CD4-positive, alpha-beta T cell (primary cell): ENCODE results near the gene EPHX1. TPM values are rescaled to one million over a fixed set of nuclear protein-coding genes. Genes with fewer than 3 reads are reported as not detected.
A peak's percentile ranks its signal among the peaks of the same experiment; 100 is the strongest.

ENCODE experiments used
- ATAC-seq: fragments of 200-7000 bp; cut with Tn5 transposase; one replicate; pipeline ENCODE4 v1.10.0; 2022; ENCODE audit warnings: mild to moderate bottlenecking; ENCODE audit not compliant: poor library complexity
- CTCF ChIA-PET: fragments of 350-600 bp; sonication (Branson Sonifier 250); formaldehyde crosslinking; loops from one replicate; lab custom pipeline; 2021; ENCODE audit warnings: antibody characterized with exemption, inconsistent platforms; lab: Charles Lee
- POLR2A ChIA-PET: fragments of 350-600 bp; sonication (Branson Sonifier 250); formaldehyde crosslinking; loops from one replicate; lab custom pipeline; 2021; ENCODE audit warnings: antibody characterized with exemption, inconsistent platforms; lab: Charles Lee
- DNase-seq, 14 experiments: peaks; one replicate each; pipeline ENCODE4 v3.0.0-alpha.2; 2013 to 2020; ENCODE audit warnings: mixed read lengths in 2 of 14
- H3K27ac ChIP-seq, 2 donors: one replicate each; pipeline versions ENCODE4 v1.5.1 to v1.7.0; 2013; ENCODE audit warnings: low read length in 2 of 2, low read depth in 1 of 2, mild to moderate bottlenecking in 1 of 2
- H3K27me3 ChIP-seq, 2 experiments: 1 replicate in 1 of 2; 2 replicates in 1 of 2; pipeline versions ENCODE4 v1.6.1 to v1.7.0; 2013; ENCODE audit warnings: low read length in 2 of 2, control low read depth in 1 of 2, mild to moderate bottlenecking in 1 of 2, moderate library complexity in 1 of 2; ENCODE audit not compliant: insufficient read depth in 2 of 2, control insufficient read depth in 1 of 2
- H3K36me3 ChIP-seq: one replicate; pipeline ENCODE4 v1.6.1; 2013; ENCODE audit warnings: low read length, control low read depth; ENCODE audit not compliant: insufficient read depth
- H3K4me1 ChIP-seq: one replicate; pipeline ENCODE4 v1.6.1; 2013; ENCODE audit warnings: low read length, control low read depth; ENCODE audit not compliant: insufficient read depth
- H3K4me3 ChIP-seq: one replicate; pipeline ENCODE4 v1.5.1; 2013; ENCODE audit warnings: mild to moderate bottlenecking, low read length, moderate library complexity
- H3K9me3 ChIP-seq, 2 experiments: 1 replicate in 1 of 2; 2 replicates in 1 of 2; pipeline versions ENCODE4 v1.6.1 to v1.7.0; 2013; ENCODE audit warnings: low read length in 2 of 2, mild to moderate bottlenecking in 2 of 2, control low read depth in 1 of 2, moderate library complexity in 1 of 2; ENCODE audit not compliant: control insufficient read depth in 1 of 2, insufficient read depth in 1 of 2
- H3K27ac Mint-ChIP-seq: one replicate; pipeline ENCODE4 v1.8.0; 2020; ENCODE audit warnings: mixed read lengths
- H3K27me3 Mint-ChIP-seq: one replicate; pipeline ENCODE4 v1.8.0; 2021; ENCODE audit warnings: mixed read lengths
- H3K36me3 Mint-ChIP-seq: one replicate; pipeline ENCODE4 v1.8.0; 2021; ENCODE audit warnings: low read depth, mixed read lengths
- H3K4me1 Mint-ChIP-seq: one replicate; pipeline ENCODE4 v1.8.0; 2021; ENCODE audit warnings: low read depth, mixed read lengths
- H3K4me3 Mint-ChIP-seq: one replicate; pipeline ENCODE4 v1.8.0; 2020; ENCODE audit warnings: mild to moderate bottlenecking, mixed read lengths
- H3K9me3 Mint-ChIP-seq: one replicate; pipeline ENCODE4 v1.8.0; 2020; ENCODE audit warnings: mixed read lengths
- intact Hi-C, 2 experiments: fragments of 100-400 bp; cut with DNase I in 1 of 2; cut with micrococcal nuclease in 1 of 2; formaldehyde crosslinking; loops; one replicate each; pipeline versions ENCODE4 v1.15.1 to v1.9.0; 2023 to 2025; cut with DNase I, micrococcal nuclease
- total RNA-seq, 174 experiments: library from RNA in 2 of 174; stranded (reverse) in 2 of 174; gene quantifications; one replicate each; pipeline ENCODE4 v1.2.3 and lab custom pipeline; 2021 to 2026
- TF ChIP-seq, protein P1 (sequence below): fragments of 200-600 bp; IDR thresholded peaks from one replicate; pipeline ENCODE4 v1.8.0; 2022; ENCODE audit warnings: antibody characterized with exemption, mild to moderate bottlenecking

EPHX1 gene
- total RNA-seq, 2 experiments from 2014 or later, result 0.34 to 0.47 TPM

DNA sequence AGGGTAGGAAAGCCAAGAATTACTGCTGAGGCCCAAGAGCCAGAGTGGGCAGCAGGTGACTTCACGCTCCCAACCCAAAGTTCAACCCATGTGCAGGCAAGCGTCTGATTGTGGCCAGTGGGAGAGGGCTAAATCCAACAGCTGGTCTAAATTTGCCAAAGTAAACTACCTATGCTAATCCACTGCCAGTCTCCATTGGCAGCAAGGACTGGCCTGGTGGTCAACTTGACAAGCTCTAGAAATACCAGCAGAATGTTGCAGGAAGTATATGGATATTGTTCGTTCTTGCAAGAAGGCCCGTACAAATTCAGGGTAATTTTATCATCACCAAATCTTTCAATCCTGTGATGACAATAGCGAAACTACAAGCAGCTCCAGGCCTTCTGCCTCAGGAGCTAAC is 70.7 kb downstream of the EPHX1 start:
- Mint-ChIP-seq H3K9me3 (no peaks in the 10 kb centered on the region), H3K27me3 (no peaks in the 10 kb centered on the region), H3K27ac (peak overlapping the region; percentile 86), H3K4me3 (peak overlapping the region; percentile 97), H3K36me3 (peaks cover 67% of the 10 kb centered on the region), H3K4me1 (peaks cover 61% of the 10 kb centered on the region)
- peak overlapping the region; percentile 33 to 87 for H3K27ac ChIP-seq
- intact Hi-C loops, result loop anchor here (1.0 to 10.0 kb wide), 7 partner anchors 14 to 184 kb away; partner anchors contain the start of genes H3-3A (in 1 of the 2) and SRP9 (in 1 of the 2)
- CTCF ChIA-PET, result interaction anchor here (1.0 to 3.8 kb wide), 3 partner anchors 31 to 103 kb away, joined by 3 to 20 read pairs (median 9); partner anchors contain the start of genes PYCR2 and SRP9
- H3K36me3 ChIP-seq, result peaks cover 40% of the 10 kb centered on the region
- peaks cover 71% of the 10 kb centered on the region for H3K4me1 ChIP-seq
- H3K9me3 ChIP-seq, result no peaks in the 10 kb centered on the region
- H3K4me3 ChIP-seq, result peak overlapping the region; percentile 74
- H3K27me3 ChIP-seq, result no peaks in the 10 kb centered on the region
- ATAC-seq (no peak), DNase-seq (no peak)
- POLR2A ChIA-PET, result interaction anchor here (0.9 to 13.0 kb wide), 16 partner anchors 10 to 436 kb away, joined by 3 to 427 read pairs (median 14); partner anchors contain the start of genes EPHX1, PYCR2, SDE2 and SRP9
- TF ChIP-seq, protein P1, sequence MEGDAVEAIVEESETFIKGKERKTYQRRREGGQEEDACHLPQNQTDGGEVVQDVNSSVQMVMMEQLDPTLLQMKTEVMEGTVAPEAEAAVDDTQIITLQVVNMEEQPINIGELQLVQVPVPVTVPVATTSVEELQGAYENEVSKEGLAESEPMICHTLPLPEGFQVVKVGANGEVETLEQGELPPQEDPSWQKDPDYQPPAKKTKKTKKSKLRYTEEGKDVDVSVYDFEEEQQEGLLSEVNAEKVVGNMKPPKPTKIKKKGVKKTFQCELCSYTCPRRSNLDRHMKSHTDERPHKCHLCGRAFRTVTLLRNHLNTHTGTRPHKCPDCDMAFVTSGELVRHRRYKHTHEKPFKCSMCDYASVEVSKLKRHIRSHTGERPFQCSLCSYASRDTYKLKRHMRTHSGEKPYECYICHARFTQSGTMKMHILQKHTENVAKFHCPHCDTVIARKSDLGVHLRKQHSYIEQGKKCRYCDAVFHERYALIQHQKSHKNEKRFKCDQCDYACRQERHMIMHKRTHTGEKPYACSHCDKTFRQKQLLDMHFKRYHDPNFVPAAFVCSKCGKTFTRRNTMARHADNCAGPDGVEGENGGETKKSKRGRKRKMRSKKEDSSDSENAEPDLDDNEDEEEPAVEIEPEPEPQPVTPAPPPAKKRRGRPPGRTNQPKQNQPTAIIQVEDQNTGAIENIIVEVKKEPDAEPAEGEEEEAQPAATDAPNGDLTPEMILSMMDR, result no peak

DNA sequence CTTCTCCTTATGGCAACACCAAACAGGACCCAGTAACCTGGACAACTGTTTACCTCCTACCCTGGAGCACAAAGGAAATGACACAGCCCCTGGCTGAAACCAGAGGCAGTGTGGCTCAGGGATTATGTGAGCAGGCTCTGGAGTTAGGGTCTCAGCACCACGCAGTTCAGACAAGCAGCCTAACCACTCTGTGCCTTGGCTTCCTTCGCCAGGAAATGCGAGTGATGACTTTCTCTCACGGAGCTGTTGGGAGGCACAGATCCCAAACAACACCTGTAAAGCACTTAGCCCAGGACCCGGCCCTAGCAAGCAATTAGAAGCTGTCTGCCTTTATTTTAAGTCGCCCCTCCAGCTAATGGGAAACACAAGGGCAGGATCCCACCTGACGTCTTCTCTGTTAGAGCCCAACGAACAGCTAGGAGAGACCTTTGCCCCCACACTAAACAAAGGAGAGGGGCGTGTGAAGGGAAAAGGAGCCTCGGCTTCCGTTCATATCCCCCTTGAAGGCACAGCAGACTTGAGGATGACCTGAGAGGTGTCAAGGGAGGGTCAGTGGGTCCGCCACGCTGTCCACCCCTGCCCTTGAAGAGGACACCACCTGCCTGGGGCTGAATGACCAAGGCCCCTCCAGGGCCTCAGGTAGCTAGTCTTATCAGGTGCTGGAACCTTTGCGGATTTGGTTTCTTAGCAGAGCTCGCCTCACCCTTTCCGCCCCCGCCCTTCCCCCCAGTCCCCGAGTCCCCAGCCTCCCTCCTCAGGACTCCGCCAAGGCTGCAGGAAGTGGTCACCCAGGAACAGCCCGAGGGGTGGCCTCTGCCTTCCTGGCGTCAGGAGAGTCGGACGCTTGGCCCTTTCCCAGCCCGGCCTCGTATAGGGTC is 71.4 kb downstream of the EPHX1 start:
- intact Hi-C loops, result loop anchor here (1.0 to 10.0 kb wide), 7 partner anchors 15 to 183 kb away; partner anchors contain the start of genes H3-3A (in 1 of the 2) and SRP9 (in 1 of the 2)
- no peaks in the 10 kb centered on the region for H3K27me3 Mint-ChIP-seq
- H3K27ac Mint-ChIP-seq, result peak overlapping the region; percentile 86
- DNase-seq, result peak; percentile 28 to 78 (median 52)
- TF ChIP-seq, protein P1, result no peak
- peaks cover 60% of the 10 kb centered on the region for H3K36me3 Mint-ChIP-seq
- Histone ChIP-seq H3K36me3 (peaks cover 33% of the 10 kb centered on the region), H3K27me3 (no peaks in the 10 kb centered on the region), H3K4me3 (peak overlapping the region; percentile 74), H3K4me1 (peaks cover 64% of the 10 kb centered on the region), H3K27ac (peak overlapping the region; percentile 87 to 89), H3K9me3 (no peaks in the 10 kb centered on the region)
- peak; percentile 46 for ATAC-seq
- H3K4me1 Mint-ChIP-seq, result peaks cover 54% of the 10 kb centered on the region
- no peaks in the 10 kb centered on the region for H3K9me3 Mint-ChIP-seq
- H3K4me3 Mint-ChIP-seq, result peak overlapping the region; percentile 97
- CTCF ChIA-PET, result interaction anchor here (1.0 to 3.8 kb wide), 8 partner anchors 8 to 104 kb away, joined by 3 to 21 read pairs (median 5); partner anchors contain the start of genes PYCR2 and SRP9
- POLR2A ChIA-PET, result interaction anchor here (1.0 to 13.0 kb wide), 28 partner anchors 7 to 1699 kb away, joined by 3 to 427 read pairs (median 6); partner anchors contain the start of genes DEGS1, EPHX1, H3-3A and PYCR2
